ENCODE results near the gene GPR146.

GPR146 gene

GRCh38 chr7:1099637-1100036 lies 55.3 kb downstream of the GPR146 start:
- no peak for TF ChIP-seq REST (IDR thresholded peaks at IDR 0.05; ENCODE audit: insufficient read depth in 1 of 2, low read depth in 2 of 2, low read length in 2 of 2)
- TF ChIP-seq FOXP2 (optimal IDR thresholded peaks at IDR 0.05; ENCODE audit: borderline replicate concordance, extremely low read depth, extremely low read length, insufficient read depth), result no peak

- no peak for TF ChIP-seq FOXP2 (optimal IDR thresholded peaks at IDR 0.05; ENCODE audit: borderline replicate concordance, extremely low read depth, extremely low read length, insufficient read depth)
These were observed 56.0 kb downstream of the GPR146 start for GRCh38 chr7:1100386-1100785.

- TF ChIP-seq REST (IDR thresholded peaks at IDR 0.05; ENCODE audit: insufficient read depth in 1 of 2, low read depth in 2 of 2, low read length in 2 of 2) (no peak), FOXP2 (optimal IDR thresholded peaks at IDR 0.05; ENCODE audit: borderline replicate concordance, extremely low read depth, extremely low read length, insufficient read depth) (no peak), TAF1 (IDR thresholded peaks at IDR 0.05; ENCODE audit: borderline replicate concordance, insufficient read depth, low read length) (no peak), SIN3A (IDR thresholded peaks at IDR 0.05; ENCODE audit: borderline replicate concordance, insufficient read depth, low read length) (no peak), POLR2AphosphoS5 (IDR thresholded peaks at IDR 0.05; ENCODE audit: low read depth, low read length) (no peak)
These were observed 56.7 kb downstream of the GPR146 start for GRCh38 chr7:1100834-1101562.

GRCh38 chr7:1101563-1102431 lies 57.5 kb downstream of the GPR146 start:
- no peak for TF ChIP-seq FOXP2 (optimal IDR thresholded peaks at IDR 0.05; ENCODE audit: borderline replicate concordance, extremely low read depth, extremely low read length, insufficient read depth)

- no peak for TF ChIP-seq POLR2AphosphoS5 (IDR thresholded peaks at IDR 0.05; ENCODE audit: low read depth, low read length)
- TF ChIP-seq FOXP2 (optimal IDR thresholded peaks at IDR 0.05; ENCODE audit: borderline replicate concordance, extremely low read depth, extremely low read length, insufficient read depth), result no peak
- no peak for TF ChIP-seq SIN3A (IDR thresholded peaks at IDR 0.05; ENCODE audit: borderline replicate concordance, insufficient read depth, low read length)
- no peak for TF ChIP-seq REST (IDR thresholded peaks at IDR 0.05; ENCODE audit: insufficient read depth in 1 of 2, low read depth in 2 of 2, low read length in 2 of 2)
- no peak for TF ChIP-seq TAF1 (IDR thresholded peaks at IDR 0.05; ENCODE audit: borderline replicate concordance, insufficient read depth, low read length)
These were observed 58.9 kb downstream of the GPR146 start for GRCh38 chr7:1103009-1103788.

All from PFSK-1 (cell line).